ENCODE results near the gene VWDE. TPM values are rescaled to one million over a fixed set of nuclear protein-coding genes. Genes with fewer than 3 reads are reported as not detected.

Gene VWDE
- total RNA-seq, 1 experiment from 2014 or later, result 3.1 TPM

- BruUV-seq (replicated peaks), result no TSS peak
- H3K4me3 Mint-ChIP-seq (ENCODE audit: unreplicated experiment), result no peak overlapping the region
- peaks cover 8% of the 10 kb centered on the region for H3K4me1 Mint-ChIP-seq (ENCODE audit: insufficient read depth, unreplicated experiment)
Observed at GRCh38 chr7:12431886-12432556, 28.4 kb upstream of the VWDE start.

DNA sequence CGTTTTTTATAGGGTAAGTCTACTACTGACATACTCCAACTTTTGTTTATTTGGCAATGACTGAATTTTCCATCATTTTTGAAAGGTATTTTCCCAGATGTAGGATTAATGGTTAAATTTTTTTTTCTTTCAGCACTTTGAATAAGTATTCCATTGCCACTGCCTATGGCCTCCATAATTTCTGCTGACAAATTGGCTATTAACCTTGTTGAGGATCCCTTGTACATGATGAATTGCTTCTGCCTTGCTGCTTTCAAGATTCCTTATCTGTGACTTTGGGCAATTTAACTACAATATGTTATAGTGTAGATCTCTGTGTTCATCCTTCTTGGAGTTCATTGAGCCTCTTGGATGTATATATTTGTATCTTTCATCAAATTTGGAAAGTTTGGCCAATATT is 21.6 kb upstream of the VWDE start:
- intact Hi-C loops (cut with micrococcal nuclease), result no loop called here
- no peak for TF ChIP-seq CTCF (IDR thresholded peaks at IDR 0.05; ENCODE audit: unreplicated experiment)
- CTCF ChIA-PET, result no interaction called here
- POLR2A ChIA-PET, result no interaction called here
- Mint-ChIP-seq H3K27me3 (ENCODE audit: insufficient read depth, unreplicated experiment) (no peaks in the 10 kb centered on the region), H3K4me3 (ENCODE audit: unreplicated experiment) (no peak overlapping the region), H3K36me3 (ENCODE audit: insufficient read depth, unreplicated experiment) (no peaks in the 10 kb centered on the region), H3K9me3 (ENCODE audit: unreplicated experiment) (no peaks in the 10 kb centered on the region), H3K27ac (ENCODE audit: low read depth, unreplicated experiment) (no peak overlapping the region), H3K4me1 (ENCODE audit: insufficient read depth, unreplicated experiment) (peaks cover 17% of the 10 kb centered on the region)
- no TSS peak for BruUV-seq (replicated peaks)
- no peak for DNase-seq (ENCODE audit: unreplicated experiment)

More at GRCh38 chr7:12431886-12432556, 28.4 kb upstream of the VWDE start:
- Mint-ChIP-seq H3K9me3 (ENCODE audit: unreplicated experiment) (no peaks in the 10 kb centered on the region), H3K27me3 (ENCODE audit: insufficient read depth, unreplicated experiment) (no peaks in the 10 kb centered on the region), H3K36me3 (ENCODE audit: insufficient read depth, unreplicated experiment) (no peaks in the 10 kb centered on the region), H3K27ac (ENCODE audit: low read depth, unreplicated experiment) (no peak overlapping the region)
- no peak for TF ChIP-seq CTCF (IDR thresholded peaks at IDR 0.05; ENCODE audit: unreplicated experiment)
- intact Hi-C loops (cut with micrococcal nuclease), result loop anchor here (10.0 kb wide), 1 partner anchor 47 kb away; no protein-coding TSS in a partner anchor
- ChIA-PET POLR2A (no interaction called here), CTCF (interaction anchor here (1.2 to 1.7 kb wide), 3 partner anchors 10 to 63 kb away, joined by 4 to 7 read pairs (median 6); no protein-coding TSS in a partner anchor)
- no peak for DNase-seq (ENCODE audit: unreplicated experiment)

GRCh38 chr7:12423997-12424745 is 20.5 kb upstream of the VWDE start:
- intact Hi-C loops (cut with micrococcal nuclease), result no loop called here
- ChIA-PET CTCF (interaction anchor here (0.9 to 3.7 kb wide), 6 partner anchors 10 to 602 kb away, joined by 3 to 18 read pairs (median 8); partner anchors contain the start of gene VWDE), POLR2A (interaction anchor here (1.2 to 2.3 kb wide), 2 partner anchors 10 to 21 kb away, joined by 5 to 11 read pairs; partner anchors contain the start of gene VWDE)
- TF ChIP-seq CTCF (IDR thresholded peaks at IDR 0.05; ENCODE audit: unreplicated experiment), result no peak
- no TSS peak for BruUV-seq (replicated peaks)
- DNase-seq (ENCODE audit: unreplicated experiment), result no peak
- Mint-ChIP-seq H3K9me3 (ENCODE audit: unreplicated experiment) (no peaks in the 10 kb centered on the region), H3K27ac (ENCODE audit: low read depth, unreplicated experiment) (peak overlapping the region; percentile 32), H3K4me1 (ENCODE audit: insufficient read depth, unreplicated experiment) (peaks cover 17% of the 10 kb centered on the region), H3K4me3 (ENCODE audit: unreplicated experiment) (peak overlapping the region; percentile 0), H3K27me3 (ENCODE audit: insufficient read depth, unreplicated experiment) (no peaks in the 10 kb centered on the region), H3K36me3 (ENCODE audit: insufficient read depth, unreplicated experiment) (no peaks in the 10 kb centered on the region)

DNA sequence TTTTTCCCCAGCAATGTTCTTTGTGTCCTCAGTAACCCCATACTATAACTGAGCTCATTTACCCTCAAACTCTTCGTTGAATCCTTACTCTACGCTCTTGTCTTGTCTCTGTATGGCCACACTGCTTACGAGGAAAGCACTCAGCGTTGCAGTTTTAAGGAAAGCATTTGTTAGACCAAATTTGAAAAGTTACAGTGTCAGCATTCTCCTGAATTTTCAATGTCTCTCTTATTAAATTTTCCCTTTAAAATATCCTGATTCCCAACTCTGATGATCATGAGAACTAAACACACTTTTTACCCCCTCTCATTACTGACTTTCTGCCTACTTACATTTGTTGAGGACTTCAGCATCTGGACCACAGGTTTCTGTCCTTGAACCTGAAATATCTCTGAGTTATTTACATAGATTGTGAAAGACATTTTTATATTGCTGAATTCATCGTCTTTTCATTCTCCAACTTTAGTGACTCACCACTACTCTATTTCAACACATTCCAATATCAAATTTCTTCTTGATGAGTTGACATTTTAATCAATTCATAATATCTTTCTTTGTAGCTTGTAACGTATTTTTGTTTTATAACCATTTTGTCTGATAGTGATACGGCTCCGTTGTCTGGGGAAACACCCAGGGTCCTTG is 19.8 kb upstream of the VWDE start:
- H3K9me3 Mint-ChIP-seq (ENCODE audit: unreplicated experiment), result no peaks in the 10 kb centered on the region
- DNase-seq (ENCODE audit: unreplicated experiment), result peak; percentile 64
- intact Hi-C loops (cut with micrococcal nuclease), result no loop called here
- H3K36me3 Mint-ChIP-seq (ENCODE audit: insufficient read depth, unreplicated experiment), result no peaks in the 10 kb centered on the region
- ChIA-PET CTCF (interaction anchor here (0.6 to 3.7 kb wide), 7 partner anchors 10 to 126 kb away, joined by 3 to 18 read pairs (median 5); no protein-coding TSS in a partner anchor), POLR2A (interaction anchor here (0.7 to 2.3 kb wide), 5 partner anchors 10 to 66 kb away, joined by 3 to 11 read pairs (median 4); partner anchors contain the start of gene VWDE)
- peak overlapping the region; percentile 32 for H3K27ac Mint-ChIP-seq (ENCODE audit: low read depth, unreplicated experiment)
- no TSS peak for BruUV-seq (replicated peaks)
- no peak for TF ChIP-seq CTCF (IDR thresholded peaks at IDR 0.05; ENCODE audit: unreplicated experiment)
- no peaks in the 10 kb centered on the region for H3K27me3 Mint-ChIP-seq (ENCODE audit: insufficient read depth, unreplicated experiment)
- H3K4me3 Mint-ChIP-seq (ENCODE audit: unreplicated experiment), result peak overlapping the region; percentile 0
- H3K4me1 Mint-ChIP-seq (ENCODE audit: insufficient read depth, unreplicated experiment), result peaks cover 17% of the 10 kb centered on the region

Data from MCF 10A (cell line).